Osteoblast (primary cell): ENCODE measurements around the gene SLC22A13. TPM values are rescaled to one million over a fixed set of nuclear protein-coding genes. Genes with fewer than 3 reads are reported as not detected.
"Not testable (repeated sequence)": the region's sequence is repeated elsewhere in the genome, so short reads cannot be mapped to it uniquely, and the experiment has no call there.

Experiments used
- DNase-seq: peaks from one replicate; pipeline ENCODE4 v3.0.0; 2011; ENCODE audit warnings: low spot score, mixed read lengths; ENCODE audit not compliant: insufficient read length; ENCODE audit errors: missing footprints
- H2AFZ ChIP-seq: 2 replicates; pipeline ENCODE4 v1.6.0; 2011; ENCODE audit warnings: mild to moderate bottlenecking, low read length
- H3K27ac ChIP-seq: 2 replicates; pipeline ENCODE4 v1.5.1; 2011; ENCODE audit warnings: mild to moderate bottlenecking, low read depth, low read length, moderate library complexity
- H3K27me3 ChIP-seq: 2 replicates; pipeline ENCODE4 v1.6.0; 2012; ENCODE audit warnings: mild to moderate bottlenecking, control low read depth, inconsistent platforms, low read length, moderate library complexity; ENCODE audit not compliant: insufficient read depth
- H3K36me3 ChIP-seq: 2 replicates; pipeline ENCODE4 v1.5.1; 2011; ENCODE audit warnings: mild to moderate bottlenecking, low read length, control low read depth, moderate library complexity; ENCODE audit not compliant: insufficient read depth
- H3K4me1 ChIP-seq: 2 replicates; pipeline ENCODE4 v1.5.1; 2011; ENCODE audit warnings: mild to moderate bottlenecking, low read length, control low read depth, moderate library complexity; ENCODE audit not compliant: insufficient read depth
- H3K4me2 ChIP-seq: 2 replicates; pipeline ENCODE4 v1.6.0; 2011; ENCODE audit warnings: mild to moderate bottlenecking, low read length; ENCODE audit not compliant: insufficient read depth
- H3K4me3 ChIP-seq: fragments of 200-600 bp; sonication (generic); 3 replicates; pipeline ENCODE4 v1.5.1; 2012; ENCODE audit warnings: mild to moderate bottlenecking, low read length, inconsistent platforms; ENCODE audit not compliant: insufficient read depth
- H3K79me2 ChIP-seq: 2 replicates; pipeline ENCODE4 v1.6.0; 2012; ENCODE audit warnings: mild to moderate bottlenecking, low read length, control low read depth, inconsistent platforms; ENCODE audit not compliant: insufficient read depth
- H3K9me3 ChIP-seq: 2 replicates; pipeline ENCODE4 v1.5.1; 2011; ENCODE audit warnings: low read depth, low read length, control low read depth
- H4K20me1 ChIP-seq: 2 replicates; pipeline ENCODE4 v1.6.0; 2012; ENCODE audit warnings: mild to moderate bottlenecking, low read length, control low read depth; ENCODE audit not compliant: insufficient read depth
- total RNA-seq: library from RNA; depleted of rRNA; stranded (reverse); fragments of >200 nt; gene quantifications from 2 replicates; pipeline ENCODE4 v1.2.3, GENCODE V29; 2012
- TF ChIP-seq, protein P1 (sequence below): IDR thresholded peaks from 2 replicates; pipeline ENCODE4 v1.5.1; 2011; ENCODE audit warnings: mild to moderate bottlenecking, low read depth, low read length, moderate library complexity; ENCODE audit errors: extremely low read depth

SLC22A13 gene
- total RNA-seq, 1 donor: 0.36 TPM

DNA sequence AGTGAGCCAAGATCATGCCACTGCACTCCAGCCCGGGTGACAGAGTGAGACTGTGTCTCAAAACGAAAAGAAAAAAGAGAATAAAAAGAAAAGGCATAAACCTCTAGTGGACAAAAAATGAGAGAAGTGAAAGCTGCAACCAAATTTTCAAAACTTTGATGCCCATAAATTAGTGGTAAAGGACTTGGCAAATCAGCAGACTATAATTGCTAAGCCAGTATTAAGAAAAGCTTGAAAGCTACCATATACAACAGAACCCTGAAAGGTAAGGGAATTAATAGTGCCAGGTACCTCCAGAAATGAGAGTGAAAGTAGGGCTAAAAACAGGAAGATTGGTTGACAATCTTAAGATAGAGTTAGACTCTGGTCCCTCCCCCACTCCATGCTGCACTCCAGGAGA, 32.9 kb upstream of the SLC22A13 start:
- Histone ChIP-seq H3K4me2 (no peak overlapping the region), H4K20me1 (no peaks in the 10 kb centered on the region), H3K4me3 (no peak overlapping the region), H2AFZ (no peak overlapping the region), H3K79me2 (peaks cover 8% of the 10 kb centered on the region), H3K27ac (no peak overlapping the region), H3K9me3 (no peaks in the 10 kb centered on the region), H3K27me3 (no peaks in the 10 kb centered on the region), H3K36me3 (peaks cover 40% of the 10 kb centered on the region), H3K4me1 (peaks cover 12% of the 10 kb centered on the region)
- TF ChIP-seq, protein P1, sequence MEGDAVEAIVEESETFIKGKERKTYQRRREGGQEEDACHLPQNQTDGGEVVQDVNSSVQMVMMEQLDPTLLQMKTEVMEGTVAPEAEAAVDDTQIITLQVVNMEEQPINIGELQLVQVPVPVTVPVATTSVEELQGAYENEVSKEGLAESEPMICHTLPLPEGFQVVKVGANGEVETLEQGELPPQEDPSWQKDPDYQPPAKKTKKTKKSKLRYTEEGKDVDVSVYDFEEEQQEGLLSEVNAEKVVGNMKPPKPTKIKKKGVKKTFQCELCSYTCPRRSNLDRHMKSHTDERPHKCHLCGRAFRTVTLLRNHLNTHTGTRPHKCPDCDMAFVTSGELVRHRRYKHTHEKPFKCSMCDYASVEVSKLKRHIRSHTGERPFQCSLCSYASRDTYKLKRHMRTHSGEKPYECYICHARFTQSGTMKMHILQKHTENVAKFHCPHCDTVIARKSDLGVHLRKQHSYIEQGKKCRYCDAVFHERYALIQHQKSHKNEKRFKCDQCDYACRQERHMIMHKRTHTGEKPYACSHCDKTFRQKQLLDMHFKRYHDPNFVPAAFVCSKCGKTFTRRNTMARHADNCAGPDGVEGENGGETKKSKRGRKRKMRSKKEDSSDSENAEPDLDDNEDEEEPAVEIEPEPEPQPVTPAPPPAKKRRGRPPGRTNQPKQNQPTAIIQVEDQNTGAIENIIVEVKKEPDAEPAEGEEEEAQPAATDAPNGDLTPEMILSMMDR: no peak
- DNase-seq: no peak

DNA sequence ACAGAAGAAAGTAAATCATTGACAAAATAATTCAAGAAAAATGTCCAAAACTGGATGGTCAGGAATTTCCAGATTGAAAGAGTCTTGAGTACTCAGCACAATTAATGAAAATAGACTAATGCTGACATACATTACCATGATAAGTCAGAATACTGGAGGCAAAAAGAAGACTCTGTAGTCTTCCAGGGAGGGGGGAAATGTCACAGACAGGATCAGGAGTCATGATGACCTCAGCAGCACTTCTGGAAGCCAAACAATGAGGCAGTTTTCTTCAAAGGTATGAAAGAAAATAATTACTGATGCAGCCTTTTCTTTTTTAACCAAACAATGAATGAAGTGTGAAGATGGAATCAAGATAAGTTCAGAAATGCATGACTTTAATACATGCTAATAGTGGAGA, 30.1 kb upstream of the SLC22A13 start:
- TF ChIP-seq, protein P1: no peak
- Histone ChIP-seq H3K9me3 (no peaks in the 10 kb centered on the region), H3K36me3 (peaks cover 41% of the 10 kb centered on the region), H3K79me2 (peaks cover 5% of the 10 kb centered on the region), H2AFZ (no peak overlapping the region), H3K27ac (no peak overlapping the region), H3K4me1 (no peaks in the 10 kb centered on the region), H3K27me3 (no peaks in the 10 kb centered on the region), H4K20me1 (no peaks in the 10 kb centered on the region), H3K4me2 (no peak overlapping the region), H3K4me3 (no peak overlapping the region)
- no peak for DNase-seq

DNA sequence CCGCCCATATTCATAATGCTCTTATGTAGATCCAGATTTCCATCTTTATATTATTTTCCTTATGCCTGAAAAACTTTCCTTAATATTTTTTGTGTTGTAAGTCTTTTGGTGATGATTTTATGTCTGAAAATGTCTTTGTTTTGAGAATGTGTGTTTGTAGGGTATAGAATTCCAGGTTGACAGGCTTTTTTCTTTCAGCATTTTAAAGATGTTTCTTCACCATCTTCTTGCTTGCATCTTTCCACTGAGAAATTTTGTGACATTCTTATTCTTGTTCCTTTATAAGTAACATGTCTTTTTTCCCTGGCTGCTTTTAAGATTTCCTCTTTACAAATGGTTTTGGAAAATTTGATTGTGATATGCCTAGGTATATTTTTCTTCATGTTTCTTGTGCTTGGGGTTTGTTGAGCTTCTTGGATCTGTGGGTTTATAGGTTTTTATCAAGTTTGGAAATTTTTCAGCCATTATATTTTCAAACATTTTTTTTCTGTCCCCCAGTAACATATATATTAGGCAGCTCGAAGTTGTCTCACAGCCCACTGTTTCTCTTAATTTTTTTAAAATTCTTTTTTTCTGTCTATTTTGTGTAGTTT, 27.1 kb upstream of the SLC22A13 start:
- no peak for DNase-seq
- no peaks in the 10 kb centered on the region for H3K27me3 ChIP-seq
- H3K4me2 ChIP-seq: no peak overlapping the region
- H3K9me3 ChIP-seq: no peaks in the 10 kb centered on the region
- H3K4me1 ChIP-seq: no peaks in the 10 kb centered on the region
- TF ChIP-seq, protein P1: no peak
- peaks cover 8% of the 10 kb centered on the region for H3K79me2 ChIP-seq
- no peak overlapping the region for H3K27ac ChIP-seq
- peaks cover 29% of the 10 kb centered on the region for H3K36me3 ChIP-seq
- no peak overlapping the region for H3K4me3 ChIP-seq
- H2AFZ ChIP-seq: no peak overlapping the region
- no peaks in the 10 kb centered on the region for H4K20me1 ChIP-seq

DNA sequence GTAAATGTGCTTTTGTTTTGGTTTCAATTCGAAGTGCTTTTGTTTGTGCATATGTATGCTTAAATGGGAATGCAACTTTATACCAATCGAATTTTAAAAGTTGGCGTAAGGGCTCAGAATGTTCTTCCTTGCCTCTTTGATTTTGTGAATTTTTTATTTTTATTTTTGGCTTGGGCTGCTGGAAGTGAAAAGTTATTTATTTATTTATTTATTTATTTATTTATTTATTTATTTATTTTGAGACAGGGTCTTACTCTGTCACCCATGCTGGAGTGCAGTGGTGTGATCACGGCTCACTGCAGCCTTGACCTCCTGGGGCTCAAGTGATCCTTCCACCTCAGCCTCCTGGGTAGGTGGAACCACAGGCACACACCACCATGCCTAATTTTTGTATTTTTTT, 22.8 kb upstream of the SLC22A13 start:
- Histone ChIP-seq H3K36me3 (peaks cover 24% of the 10 kb centered on the region), H3K4me1 (peaks cover 10% of the 10 kb centered on the region)
- not testable (repeated sequence) for DNase-seq, H3K79me2 ChIP-seq, H2AFZ ChIP-seq, H4K20me1 ChIP-seq, H3K4me3 ChIP-seq, H3K27me3 ChIP-seq, H3K9me3 ChIP-seq, H3K27ac ChIP-seq, H3K4me2 ChIP-seq
